ENCODE data around the gene SHISA9. TPM values are rescaled to one million over a fixed set of nuclear protein-coding genes. Genes with fewer than 3 reads are reported as not detected.
A peak's percentile ranks its signal among the peaks of the same experiment; 100 is the strongest.

The SHISA9 gene
- total RNA-seq, 1 donor from 2014 or later: 14.7 TPM

GRCh38 chr16:13127144-13127543 is 225.7 kb downstream of the SHISA9 start:
- no peak for DNase-seq

- no peak for DNase-seq
These were observed 229.2 kb downstream of the SHISA9 start for GRCh38 chr16:13130586-13130985.

- no peak for DNase-seq
These were observed 233.4 kb downstream of the SHISA9 start for GRCh38 chr16:13134836-13135235.

GRCh38 chr16:13136901-13137300 is 235.5 kb downstream of the SHISA9 start:
- no peak for DNase-seq

GRCh38 chr16:13138528-13138927 is 237.1 kb downstream of the SHISA9 start:
- no peak for DNase-seq

- DNase-seq: no peak
These were observed 238.4 kb downstream of the SHISA9 start for GRCh38 chr16:13139661-13140241.

- DNase-seq: no peak
These were observed 242.2 kb downstream of the SHISA9 start for GRCh38 chr16:13143551-13143950.

GRCh38 chr16:13146829-13147228 is 245.4 kb downstream of the SHISA9 start:
- no peak for DNase-seq

GRCh38 chr16:13148294-13148693 is 246.9 kb downstream of the SHISA9 start:
- no peak for DNase-seq

- no peak for DNase-seq
These were observed 247.4 kb downstream of the SHISA9 start for GRCh38 chr16:13148836-13149235.

- no peak for DNase-seq
These were observed 248.9 kb downstream of the SHISA9 start for GRCh38 chr16:13150181-13150885.

- no peak for DNase-seq
These were observed 252.3 kb downstream of the SHISA9 start for GRCh38 chr16:13153696-13154095.

- DNase-seq: no peak
These were observed 253.4 kb downstream of the SHISA9 start for GRCh38 chr16:13154799-13155198.

GRCh38 chr16:13155377-13155776 is 254.0 kb downstream of the SHISA9 start:
- DNase-seq: no peak

- no peak for DNase-seq
These were observed 254.4 kb downstream of the SHISA9 start for GRCh38 chr16:13155780-13156179.

- no peak for DNase-seq
These were observed 255.7 kb downstream of the SHISA9 start for GRCh38 chr16:13157082-13157481.

- DNase-seq: no peak
These were observed 257.0 kb downstream of the SHISA9 start for GRCh38 chr16:13158427-13158826.

- no peak for DNase-seq
These were observed 263.6 kb downstream of the SHISA9 start for GRCh38 chr16:13165024-13165423.

- no peak for DNase-seq
These were observed 266.7 kb downstream of the SHISA9 start for GRCh38 chr16:13168091-13168572.

GRCh38 chr16:13171313-13171712 is 269.9 kb downstream of the SHISA9 start:
- no peak for DNase-seq

GRCh38 chr16:13176711-13177110 is 275.3 kb downstream of the SHISA9 start:
- DNase-seq: no peak

- DNase-seq: peak; percentile 36
These were observed 276.9 kb downstream of the SHISA9 start for GRCh38 chr16:13178318-13178717.

GRCh38 chr16:13181432-13181831 is 280.0 kb downstream of the SHISA9 start:
- no peak for DNase-seq

- no peak for DNase-seq
These were observed 285.4 kb downstream of the SHISA9 start for GRCh38 chr16:13186813-13187212.

Data from occipital lobe (tissue), 2 donors.